ENCODE data around the gene ZBTB7A. TPM values are rescaled to one million over a fixed set of nuclear protein-coding genes. Genes with fewer than 3 reads are reported as not detected.

The ZBTB7A gene
- total RNA-seq (2012; rRNA removed) (3.2 and 4.2 TPM in 2 replicates), polyA plus RNA-seq (2012; rRNA removed) (10.3 and 14.7 TPM in 2 replicates), Bru-seq, nascent RNA (percentile 83 among the genes with signal in this experiment), BruChase-seq, experiment 1, labeled RNA remaining after a 6-hour chase (percentile 87 among the genes with signal in this experiment), BruChase-seq, experiment 2, labeled RNA remaining after a 2-hour chase (percentile 92 among the genes with signal in this experiment)
- polyA plus RNA-seq (2012; cell fraction: cytosol; rRNA removed): 6.9 and 17.2 TPM in 2 replicates
- polyA plus RNA-seq (2012; cell fraction: nucleus; rRNA removed; ENCODE audit: low replicate concordance): 22.8 and 55.1 TPM in 2 replicates
- long read RNA-seq, full-length matches to known transcripts: 79 of 128 reads
- long read RNA-seq, partial matches to known transcripts: 8 of 128 reads
- long read RNA-seq, other reads (novel, unspliced or antisense): 41 of 128 reads

DNA sequence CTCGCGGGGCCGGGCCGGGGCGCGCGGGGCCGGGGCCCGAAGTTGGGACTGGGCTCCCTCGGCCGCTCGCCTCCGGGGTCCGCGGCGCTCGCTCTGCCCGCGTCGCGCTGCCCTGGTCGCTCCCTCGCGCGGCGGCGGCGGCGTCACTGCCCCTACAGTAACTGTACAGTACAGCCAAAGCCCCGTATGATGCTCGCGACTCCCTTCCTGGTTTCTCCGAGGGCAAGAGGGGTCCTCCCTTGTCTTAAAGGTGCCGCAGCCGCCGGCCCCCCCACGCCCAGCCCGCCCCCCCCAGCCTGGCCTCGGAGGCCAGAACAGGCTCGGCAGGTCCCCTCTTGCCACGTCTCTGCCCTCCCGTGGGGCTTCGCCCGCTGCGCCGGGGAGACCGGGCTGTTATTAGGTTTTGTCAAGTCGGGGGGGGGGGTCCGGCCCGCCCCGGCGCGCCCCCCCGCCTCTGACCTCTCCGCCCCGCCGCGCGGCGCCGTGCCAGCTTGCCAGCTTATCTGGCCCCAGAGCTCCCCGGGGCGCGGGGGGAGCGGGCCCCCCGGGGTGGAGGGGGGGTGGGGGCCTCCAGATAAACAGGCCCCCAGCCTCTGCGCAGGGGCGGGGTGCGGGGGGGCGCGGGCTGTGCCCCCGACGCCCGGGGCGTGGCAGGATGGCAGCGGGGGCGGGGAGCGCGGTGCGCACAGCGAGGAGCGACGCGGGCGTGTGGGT lies at the start of gene ZBTB7A:
TSS of gene ZBTB7A (minus strand) at position 218 of the 714 bp plus-strand sequence. CDS start 11,667 bp downstream, outside the sequence.
- H3K4ac ChIP-seq (ENCODE audit: low read depth, low read length): peak within 1 kb of the TSS; percentile 80
- intact Hi-C loops (cut with micrococcal nuclease) (loop anchor here (5.0 kb wide), 1 partner anchor 120 kb away; no protein-coding TSS in a partner anchor), in situ Hi-C loops (cut with MboI; ENCODE audit: low sequenced_read_pairs) (no loop called here), dilution Hi-C loops (cut with HindIII; ENCODE audit: low sequenced_read_pairs, unreplicated experiment) (no loop called here)
- ATAC-seq (ENCODE audit: low read depth): peak; percentile 24
- peak within 1 kb of the TSS; percentile 99 for H2AK9ac ChIP-seq (replicated peaks; ENCODE audit: low read depth, low read length, poor library complexity)
- peak within 1 kb of the TSS; percentile 38; the same call in 1 of the 2 replicates for H3K18ac ChIP-seq (ENCODE audit: low read depth, low read length)
- DNase-seq: peak; percentile 61
- H2BK120ac ChIP-seq (ENCODE audit: low read depth, low read length): no peak within 1 kb of the TSS
- peaks cover 19% of the 10 kb centered on the region for H3K36me3 ChIP-seq (ENCODE audit: control insufficient read depth, insufficient read depth, low read length)
- H3K4me2 ChIP-seq (ENCODE audit: low read depth, low read length): peak within 1 kb of the TSS; percentile 74
- no peak within 1 kb of the TSS for H2BK15ac ChIP-seq (ENCODE audit: low read depth, low read length)
- H2AFZ ChIP-seq (replicated peaks; ENCODE audit: low read length, poor library complexity): peak within 1 kb of the TSS; percentile 90
- peak within 1 kb of the TSS; percentile 56 for H3K4me3 ChIP-seq (ENCODE audit: insufficient read depth, low read depth, low read length)
- BruUV-seq (replicated peaks): no TSS peak
- peaks cover 31% of the 10 kb centered on the region for H4K20me1 ChIP-seq (ENCODE audit: insufficient read depth, low read length)
- no peaks in the 10 kb centered on the region for H3K9me1 ChIP-seq (ENCODE audit: insufficient read depth, low read length)
- CTCF ChIA-PET: no interaction called here
- peak within 1 kb of the TSS; percentile 66 for H2BK5ac ChIP-seq (ENCODE audit: low read depth, low read length, poor library complexity, severe bottlenecking)
- peak within 1 kb of the TSS; percentile 32; the same call in 1 of the 2 replicates for H4K91ac ChIP-seq (ENCODE audit: insufficient read depth, low read depth, low read length)
- peak within 1 kb of the TSS; percentile 92 for H3K27ac ChIP-seq (ENCODE audit: insufficient read depth, low read length)
- no peak within 1 kb of the TSS for H3K23ac ChIP-seq (ENCODE audit: low read depth, low read length)
- H3K79me1 ChIP-seq (ENCODE audit: low read depth in 1 of 2, low read length in 2 of 2): peaks cover 3 to 12% of the 10 kb centered on the region in 2 experiments; a peak in 2 of 4 replicates
- H3K9ac ChIP-seq (ENCODE audit: low read depth, low read length): peak within 1 kb of the TSS; percentile 55
- TF ChIP-seq CEBPB (IDR thresholded peaks at IDR 0.05; ENCODE audit: low read depth, low read length): no peak
- TF ChIP-seq MAZ (IDR thresholded peaks at IDR 0.05; ENCODE audit: borderline replicate concordance, low read depth, low read length): peak; percentile 24; the same call in 1 of the 2 replicates
- POLR2A ChIA-PET (ENCODE audit: unreplicated experiment): interaction anchor here (0.5 to 0.6 kb wide), 3 partner anchors 12 to 349 kb away, joined by 4 to 5 read pairs (median 4); no protein-coding TSS in a partner anchor
- H3K27me3 ChIP-seq (ENCODE audit: control insufficient read depth, insufficient read depth, low read length): no peaks in the 10 kb centered on the region
- peaks cover 12% of the 10 kb centered on the region for H3K4me1 ChIP-seq (ENCODE audit: control insufficient read depth, insufficient read depth, low read length)
- peak within 1 kb of the TSS; percentile 8; the same call in 1 of the 2 replicates for H4K5ac ChIP-seq (ENCODE audit: low read depth, low read length)
- peak within 1 kb of the TSS; percentile 79 to 85; a peak in 3 of 4 replicates for H4K8ac ChIP-seq (ENCODE audit: low read depth in 2 of 2, low read length in 2 of 2)
- no peak within 1 kb of the TSS for H2BK20ac ChIP-seq (ENCODE audit: low read depth, low read length)
- peak within 1 kb of the TSS; percentile 84; the same call in 1 of the 2 replicates for H2AK5ac ChIP-seq (ENCODE audit: low read depth, low read length)
- WGBS, 2 experiments (ENCODE audit: extremely low coverage in 2 of 2, insufficient read length in 1 of 2): no CpG with 5 or more reads among the region's 85 CpGs
- peak within 1 kb of the TSS; percentile 80 for H3K14ac ChIP-seq (replicated peaks; ENCODE audit: low read depth, low read length)
- H3K9me3 ChIP-seq (ENCODE audit: control insufficient read depth, insufficient read depth, low read length): no peaks in the 10 kb centered on the region
- H3K56ac ChIP-seq (ENCODE audit: extremely low read depth, insufficient read depth, low read length): peak within 1 kb of the TSS; percentile 6; the same call in 1 of the 2 replicates
